Fibroblast of villous mesenchyme (primary cell): Measurements from ENCODE around the gene H1-8. TPM values are rescaled to one million over a fixed set of nuclear protein-coding genes. Genes with fewer than 3 reads are reported as not detected.

Experiments used
- DNase-seq: peaks from one replicate; pipeline ENCODE4 v3.0.0-alpha.2; 2010; ENCODE audit warnings: low read depth
- H3K4me3 ChIP-seq: 2 replicates; pipeline ENCODE4 v1.5.1; 2011; ENCODE audit warnings: low read depth, mild to moderate bottlenecking, low read length
- small RNA-seq: library from RNA; depleted of rRNA; stranded (forward); fragments of <200 nt; gene quantifications from one replicate; pipeline ENCODE3, GENCODE V24; 2012
- total RNA-seq: library from RNA; depleted of rRNA; stranded (reverse); fragments of >200 nt; gene quantifications from 2 replicates; pipeline ENCODE4 v1.2.3, GENCODE V29; 2012
- TF ChIP-seq, protein P1 (sequence below): IDR thresholded peaks from 2 replicates; pipeline ENCODE4 v1.5.1; 2012; ENCODE audit warnings: low read depth, mild to moderate bottlenecking, low read length; ENCODE audit not compliant: insufficient read depth

The H1-8 gene
- total RNA-seq, 1 donor = not detected

GRCh38 chr3:129598484-129598883 lies 55.5 kb downstream of the H1-8 start:
- H3K4me3 ChIP-seq = no peak overlapping the region
- TF ChIP-seq, protein P1, sequence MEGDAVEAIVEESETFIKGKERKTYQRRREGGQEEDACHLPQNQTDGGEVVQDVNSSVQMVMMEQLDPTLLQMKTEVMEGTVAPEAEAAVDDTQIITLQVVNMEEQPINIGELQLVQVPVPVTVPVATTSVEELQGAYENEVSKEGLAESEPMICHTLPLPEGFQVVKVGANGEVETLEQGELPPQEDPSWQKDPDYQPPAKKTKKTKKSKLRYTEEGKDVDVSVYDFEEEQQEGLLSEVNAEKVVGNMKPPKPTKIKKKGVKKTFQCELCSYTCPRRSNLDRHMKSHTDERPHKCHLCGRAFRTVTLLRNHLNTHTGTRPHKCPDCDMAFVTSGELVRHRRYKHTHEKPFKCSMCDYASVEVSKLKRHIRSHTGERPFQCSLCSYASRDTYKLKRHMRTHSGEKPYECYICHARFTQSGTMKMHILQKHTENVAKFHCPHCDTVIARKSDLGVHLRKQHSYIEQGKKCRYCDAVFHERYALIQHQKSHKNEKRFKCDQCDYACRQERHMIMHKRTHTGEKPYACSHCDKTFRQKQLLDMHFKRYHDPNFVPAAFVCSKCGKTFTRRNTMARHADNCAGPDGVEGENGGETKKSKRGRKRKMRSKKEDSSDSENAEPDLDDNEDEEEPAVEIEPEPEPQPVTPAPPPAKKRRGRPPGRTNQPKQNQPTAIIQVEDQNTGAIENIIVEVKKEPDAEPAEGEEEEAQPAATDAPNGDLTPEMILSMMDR = no peak
- DNase-seq = no peak

DNA sequence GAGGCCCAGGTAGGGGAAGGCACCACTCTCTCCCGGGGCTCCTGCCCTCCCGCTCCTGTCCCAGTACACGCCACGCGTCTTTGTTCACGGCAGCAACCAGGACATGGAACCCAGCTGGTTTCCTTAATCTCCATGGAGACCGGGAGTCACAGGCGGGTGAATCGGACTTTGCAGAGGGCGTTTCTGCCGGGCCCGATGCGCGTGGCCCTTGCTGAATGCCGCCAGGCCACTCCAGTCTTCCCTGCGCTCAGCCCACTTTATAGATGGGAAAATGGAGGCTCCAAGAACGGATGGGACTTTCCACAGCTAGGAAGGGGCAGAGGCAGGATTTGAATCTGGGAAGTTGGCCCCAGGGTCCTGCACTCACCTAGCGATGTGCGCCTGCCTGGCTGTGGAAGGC lies 56.1 kb downstream of the H1-8 start:
- peak; percentile 27 for DNase-seq
- TF ChIP-seq, protein P1 = no peak
- no peak overlapping the region for H3K4me3 ChIP-seq

DNA sequence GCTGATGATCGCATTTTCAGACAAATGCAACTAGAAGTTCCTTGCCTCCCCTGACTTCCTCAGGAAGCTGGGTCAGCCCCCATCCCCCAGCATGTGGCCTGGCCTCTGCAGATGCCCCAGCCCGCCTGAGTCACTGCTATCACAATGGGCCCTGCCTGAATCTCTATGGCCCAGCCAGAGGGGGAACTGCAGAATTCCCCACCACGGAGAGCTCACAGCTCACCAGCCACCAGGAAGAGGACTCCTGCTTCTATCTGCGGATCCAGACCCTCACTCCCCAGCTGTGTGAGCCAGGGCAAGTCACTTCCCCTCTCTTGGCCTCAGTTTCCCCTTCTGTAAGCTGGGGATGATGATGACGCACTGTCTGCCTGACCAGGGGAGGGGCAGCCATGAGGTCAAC lies 56.6 kb downstream of the H1-8 start:
- peak; percentile 78 for DNase-seq
- TF ChIP-seq, protein P1 = no peak
- H3K4me3 ChIP-seq = no peak overlapping the region

- TF ChIP-seq, protein P1 = no peak
- H3K4me3 ChIP-seq = no peak overlapping the region
- no peak for DNase-seq
Measured at GRCh38 chr3:129600348-129600747, 57.4 kb downstream of the H1-8 start.

Small RNAs within 50 kb of the gene (small RNA-seq; reads per million reads assigned to genes)
- gene RN7SL752P = not detected

Other genes with a start within 250 kb of the H1-8 start
- gene EFCAB12, start 114.5 kb upstream of the H1-8 start, total RNA-seq = not detected in 2 replicates
- gene MBD4, start 103.2 kb upstream of the H1-8 start, total RNA-seq = 30.0 and 32.0 TPM in 2 replicates
- 19.9 and 21.3 TPM in 2 replicates for gene IFT122, start 103.0 kb upstream of the H1-8 start, total RNA-seq
- gene RHO, start 14.5 kb upstream of the H1-8 start, total RNA-seq = not detected in 2 replicates
- gene PLXND1, start 63.5 kb downstream of the H1-8 start, total RNA-seq = 91.8 and 97.2 TPM in 2 replicates